ENCODE results near the gene C3orf20.

The C3orf20 gene

DNA sequence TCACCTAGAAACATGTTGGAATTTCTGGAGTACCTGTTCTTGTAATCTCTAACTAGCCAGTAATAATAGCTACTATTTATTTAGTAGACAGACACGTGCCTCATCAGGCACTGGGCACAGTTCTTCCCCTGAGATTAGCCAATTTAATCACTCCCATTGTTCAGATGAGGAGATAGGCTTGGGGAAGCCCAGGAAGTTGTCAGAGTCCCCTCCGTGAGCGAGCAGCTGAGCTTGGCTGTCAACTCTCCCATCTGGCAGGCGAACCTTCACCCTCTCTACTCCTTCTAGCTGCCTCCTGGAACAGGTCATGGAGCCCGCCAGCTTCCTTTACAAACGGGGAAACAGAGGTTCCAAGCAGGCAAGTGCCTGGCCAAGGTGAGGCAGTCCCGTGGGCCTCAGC, 112.7 kb downstream of the C3orf20 start:
- H3K79me2 ChIP-seq (ENCODE audit: insufficient read depth, low read length), result no peaks in the 10 kb centered on the region
- H3K9ac ChIP-seq (ENCODE audit: low read length), result no peak overlapping the region
- TF ChIP-seq, protein P1, sequence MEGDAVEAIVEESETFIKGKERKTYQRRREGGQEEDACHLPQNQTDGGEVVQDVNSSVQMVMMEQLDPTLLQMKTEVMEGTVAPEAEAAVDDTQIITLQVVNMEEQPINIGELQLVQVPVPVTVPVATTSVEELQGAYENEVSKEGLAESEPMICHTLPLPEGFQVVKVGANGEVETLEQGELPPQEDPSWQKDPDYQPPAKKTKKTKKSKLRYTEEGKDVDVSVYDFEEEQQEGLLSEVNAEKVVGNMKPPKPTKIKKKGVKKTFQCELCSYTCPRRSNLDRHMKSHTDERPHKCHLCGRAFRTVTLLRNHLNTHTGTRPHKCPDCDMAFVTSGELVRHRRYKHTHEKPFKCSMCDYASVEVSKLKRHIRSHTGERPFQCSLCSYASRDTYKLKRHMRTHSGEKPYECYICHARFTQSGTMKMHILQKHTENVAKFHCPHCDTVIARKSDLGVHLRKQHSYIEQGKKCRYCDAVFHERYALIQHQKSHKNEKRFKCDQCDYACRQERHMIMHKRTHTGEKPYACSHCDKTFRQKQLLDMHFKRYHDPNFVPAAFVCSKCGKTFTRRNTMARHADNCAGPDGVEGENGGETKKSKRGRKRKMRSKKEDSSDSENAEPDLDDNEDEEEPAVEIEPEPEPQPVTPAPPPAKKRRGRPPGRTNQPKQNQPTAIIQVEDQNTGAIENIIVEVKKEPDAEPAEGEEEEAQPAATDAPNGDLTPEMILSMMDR (IDR thresholded peaks at IDR 0.05; ENCODE audit: insufficient read depth, low read length, poor library complexity, severe bottlenecking), result no peak
- TF ChIP-seq EZH2phosphoT487 (conservative IDR thresholded peaks at IDR 0.05; ENCODE audit: low read length), result no peak
- no peaks in the 10 kb centered on the region for H4K20me1 ChIP-seq (ENCODE audit: low read depth, low read length)
- no peak overlapping the region for H3K4me3 ChIP-seq (ENCODE audit: insufficient read depth, low read length, poor library complexity, severe bottlenecking)
- no peak overlapping the region for H3K27ac ChIP-seq (ENCODE audit: low read depth, low read length)
- no peaks in the 10 kb centered on the region for H3K36me3 ChIP-seq (ENCODE audit: low read length)
- H3K9me2 ChIP-seq (replicated peaks; ENCODE audit: insufficient read depth, low read length), result no peaks in the 10 kb centered on the region
- H3K27me3 ChIP-seq (ENCODE audit: low read length), result no peaks in the 10 kb centered on the region
- no peak overlapping the region for H2AFZ ChIP-seq (ENCODE audit: low read depth, low read length, severe bottlenecking)
- H3K9me3 ChIP-seq (ENCODE audit: insufficient read depth, low read length), result no peaks in the 10 kb centered on the region
- H3K4me2 ChIP-seq (ENCODE audit: low read depth, low read length, poor library complexity, severe bottlenecking), result no peak overlapping the region
- H3F3A ChIP-seq (ENCODE audit: insufficient read depth), result no peaks in the 10 kb centered on the region

DNA sequence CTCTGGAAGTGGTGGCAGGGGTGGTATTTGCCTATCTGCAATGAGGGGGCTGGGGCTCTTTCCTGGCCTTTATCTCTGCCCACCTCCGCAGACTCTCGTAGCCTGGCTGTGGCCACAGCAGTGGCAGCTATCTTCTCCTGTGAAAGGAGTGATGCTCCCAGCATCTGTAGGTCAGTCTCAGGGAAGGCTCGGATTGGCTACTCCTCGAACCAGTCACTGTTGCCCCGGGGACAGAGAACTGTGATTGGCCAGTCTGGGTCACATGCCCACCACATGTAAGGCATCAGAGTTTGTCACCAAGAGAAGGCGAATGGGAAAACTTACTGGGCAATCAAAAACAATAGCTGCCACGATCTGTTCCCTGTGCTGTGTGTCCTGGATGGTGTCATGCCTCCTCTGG, 113.7 kb downstream of the C3orf20 start:
- Histone ChIP-seq H3K9me3 (ENCODE audit: insufficient read depth, low read length) (no peaks in the 10 kb centered on the region), H3K9ac (ENCODE audit: low read length) (no peak overlapping the region), H3F3A (ENCODE audit: insufficient read depth) (no peaks in the 10 kb centered on the region), H3K27ac (ENCODE audit: low read depth, low read length) (no peak overlapping the region), H3K79me2 (ENCODE audit: insufficient read depth, low read length) (no peaks in the 10 kb centered on the region), H3K4me3 (ENCODE audit: insufficient read depth, low read length, poor library complexity, severe bottlenecking) (no peak overlapping the region), H4K20me1 (ENCODE audit: low read depth, low read length) (no peaks in the 10 kb centered on the region), H3K4me2 (ENCODE audit: low read depth, low read length, poor library complexity, severe bottlenecking) (no peak overlapping the region), H3K9me2 (replicated peaks; ENCODE audit: insufficient read depth, low read length) (no peaks in the 10 kb centered on the region), H3K27me3 (ENCODE audit: low read length) (no peaks in the 10 kb centered on the region), H2AFZ (ENCODE audit: low read depth, low read length, severe bottlenecking) (no peak overlapping the region), H3K36me3 (ENCODE audit: low read length) (no peaks in the 10 kb centered on the region)
- TF ChIP-seq EZH2phosphoT487 (conservative IDR thresholded peaks at IDR 0.05; ENCODE audit: low read length), result no peak
- TF ChIP-seq, protein P1 (IDR thresholded peaks at IDR 0.05; ENCODE audit: insufficient read depth, low read length, poor library complexity, severe bottlenecking), result no peak

DNA sequence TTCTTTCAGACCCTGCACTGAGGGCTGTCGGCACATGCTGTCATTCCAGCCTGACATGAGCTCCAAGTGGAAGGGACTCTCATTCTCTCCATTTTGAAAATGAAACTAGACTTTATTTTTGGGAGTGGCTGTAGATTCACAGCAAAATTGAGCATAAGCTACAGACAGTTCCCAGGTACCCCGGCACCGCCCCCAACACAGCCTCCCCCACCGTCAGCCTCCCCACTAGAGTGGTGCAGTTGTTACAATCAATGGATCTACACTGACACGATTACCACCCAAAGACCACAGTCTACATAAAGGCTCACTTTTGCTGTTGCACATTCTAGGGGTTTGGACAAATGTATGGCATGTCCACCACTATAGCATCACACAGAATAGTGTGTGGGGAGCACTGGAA, 114.3 kb downstream of the C3orf20 start:
- Histone ChIP-seq H3K4me2 (ENCODE audit: low read depth, low read length, poor library complexity, severe bottlenecking) (no peak overlapping the region), H3F3A (ENCODE audit: insufficient read depth) (no peaks in the 10 kb centered on the region), H3K9ac (ENCODE audit: low read length) (no peak overlapping the region), H3K4me3 (ENCODE audit: insufficient read depth, low read length, poor library complexity, severe bottlenecking) (no peak overlapping the region), H3K79me2 (ENCODE audit: insufficient read depth, low read length) (no peaks in the 10 kb centered on the region), H3K9me3 (ENCODE audit: insufficient read depth, low read length) (no peaks in the 10 kb centered on the region), H2AFZ (ENCODE audit: low read depth, low read length, severe bottlenecking) (no peak overlapping the region), H4K20me1 (ENCODE audit: low read depth, low read length) (no peaks in the 10 kb centered on the region), H3K27ac (ENCODE audit: low read depth, low read length) (no peak overlapping the region), H3K36me3 (ENCODE audit: low read length) (no peaks in the 10 kb centered on the region), H3K27me3 (ENCODE audit: low read length) (no peaks in the 10 kb centered on the region), H3K9me2 (replicated peaks; ENCODE audit: insufficient read depth, low read length) (no peaks in the 10 kb centered on the region)
- TF ChIP-seq EZH2phosphoT487 (conservative IDR thresholded peaks at IDR 0.05; ENCODE audit: low read length), result no peak
- TF ChIP-seq, protein P1 (IDR thresholded peaks at IDR 0.05; ENCODE audit: insufficient read depth, low read length, poor library complexity, severe bottlenecking), result no peak

Measured in SU-DHL-6 (cell line).